Fibroblast of lung (primary cell): ENCODE results near the gene PDCL3.
A peak's percentile ranks its signal among the peaks of the same experiment; 100 is the strongest.

Source experiments
- CTCF ChIP-seq, 2 donors: IDR thresholded peaks in 1 of 2; conservative IDR thresholded peaks in 1 of 2; 1 replicate in 1 of 2; 2 replicates in 1 of 2; pipeline ENCODE4 v1.5.1; 2011 to 2012; ENCODE audit warnings: low read length in 2 of 2, control low read depth in 1 of 2, inconsistent platforms in 1 of 2, low read depth in 1 of 2, mild to moderate bottlenecking in 1 of 2
- EZH2 ChIP-seq: IDR thresholded peaks from 2 replicates; pipeline ENCODE4 v1.5.1; 2012; ENCODE audit warnings: low read length, control low read depth, mild to moderate bottlenecking; ENCODE audit errors: missing control alignments

GRCh38 chr2:100562613-100563406, at the start of gene PDCL3:
- TF ChIP-seq CTCF (conservative IDR thresholded peaks at IDR 0.05 in 1 of 2, IDR thresholded peaks at IDR 0.05 in 1 of 2; ENCODE audit: low read depth in 1 of 2, low read length in 2 of 2) (peak in 1 of 2 donors; percentile 9), EZH2 (no peak)
